Liver (tissue), 9 donors: ENCODE measurements around the gene LIMS2. TPM values are rescaled to one million over a fixed set of nuclear protein-coding genes. Genes with fewer than 3 reads are reported as not detected.

Source experiments
- DNase-seq: peaks from one replicate; pipeline ENCODE4 v3.0.0-alpha.2; 2017; ENCODE audit warnings: low spot score
- H3K27ac ChIP-seq, 2 donors: one replicate each; pipeline ENCODE4 v1.7.0; 2013; ENCODE audit warnings: inconsistent platforms in 2 of 2, low read length in 2 of 2, control low read depth in 1 of 2, low read depth in 1 of 2, mild to moderate bottlenecking in 1 of 2
- H3K27me3 ChIP-seq, 4 donors: one replicate each; pipeline versions ENCODE4 v1.6.1 to v1.7.0; 2013; ENCODE audit warnings: low read length in 3 of 4, inconsistent platforms in 1 of 4, mild to moderate bottlenecking in 1 of 4, moderate library complexity in 1 of 4; ENCODE audit not compliant: control insufficient read depth in 4 of 4, insufficient read depth in 4 of 4
- H3K36me3 ChIP-seq, 4 donors: one replicate each; pipeline versions ENCODE4 v1.6.1 to v1.7.0; 2013; ENCODE audit warnings: low read length in 3 of 4, mild to moderate bottlenecking in 3 of 4, low read depth in 1 of 4, moderate library complexity in 1 of 4; ENCODE audit not compliant: control insufficient read depth in 4 of 4, insufficient read depth in 3 of 4
- H3K4me1 ChIP-seq, 4 donors: one replicate each; pipeline versions ENCODE4 v1.6.1 to v1.7.0; 2013; ENCODE audit warnings: low read length in 3 of 4, mild to moderate bottlenecking in 3 of 4, moderate library complexity in 1 of 4; ENCODE audit not compliant: control insufficient read depth in 4 of 4, insufficient read depth in 4 of 4
- H3K4me3 ChIP-seq, 3 donors: one replicate each; pipeline versions ENCODE4 v1.6.1 to v1.7.0; 2013; ENCODE audit warnings: low read length in 3 of 3, control low read depth in 1 of 3, low read depth in 1 of 3, mild to moderate bottlenecking in 1 of 3
- H3K9ac ChIP-seq, 2 donors: one replicate each; pipeline ENCODE4 v1.7.0; 2013; ENCODE audit warnings: low read length in 2 of 2, mild to moderate bottlenecking in 2 of 2, moderate library complexity in 2 of 2, control low read depth in 1 of 2, low read depth in 1 of 2
- H3K9me3 ChIP-seq, 4 donors: one replicate each; pipeline versions ENCODE4 v1.6.1 to v1.7.0; 2013; ENCODE audit warnings: low read length in 3 of 4; ENCODE audit not compliant: control insufficient read depth in 4 of 4
- ATF3 ChIP-seq: IDR thresholded peaks from 2 replicates; pipeline ENCODE4 v1.6.1; 2016; ENCODE audit warnings: antibody characterized with exemption
- CTCF ChIP-seq: fragments of 150-350 bp; IDR thresholded peaks from 2 replicates; pipeline ENCODE4 v1.5.1; 2017; ENCODE audit warnings: improper control_type of control experiment, low read depth, low read length; ENCODE audit not compliant: missing input control
- FOXA1 ChIP-seq: IDR thresholded peaks from 2 replicates; pipeline ENCODE4 v1.6.1; 2016; ENCODE audit warnings: antibody characterized with exemption
- GABPA ChIP-seq, 2 donors: IDR thresholded peaks in 1 of 2; conservative IDR thresholded peaks in 1 of 2; 2 replicates each; pipeline ENCODE4 v1.6.1; 2016; ENCODE audit warnings: antibody characterized with exemption in 2 of 2, mild to moderate bottlenecking in 1 of 2, moderate library complexity in 1 of 2
- HNF4G ChIP-seq: IDR thresholded peaks from 2 replicates; pipeline ENCODE4 v1.6.1; 2016; ENCODE audit warnings: antibody characterized with exemption
- JUND ChIP-seq, 2 donors: IDR thresholded peaks; 2 replicates each; pipeline ENCODE4 v1.6.1; 2016; ENCODE audit warnings: antibody characterized with exemption in 2 of 2
- MAX ChIP-seq: IDR thresholded peaks from 2 replicates; pipeline ENCODE4 v1.6.1; 2016; ENCODE audit warnings: antibody characterized with exemption
- NR2F2 ChIP-seq: IDR thresholded peaks from 2 replicates; pipeline ENCODE4 v1.6.1; 2016; ENCODE audit warnings: antibody characterized with exemption
- RAD21 ChIP-seq, 2 donors: IDR thresholded peaks; 2 replicates each; pipeline ENCODE4 v1.6.1; 2016; ENCODE audit warnings: antibody characterized with exemption in 2 of 2, mild to moderate bottlenecking in 2 of 2
- REST ChIP-seq: IDR thresholded peaks from 2 replicates; pipeline ENCODE4 v1.6.1; 2016; ENCODE audit warnings: antibody characterized with exemption, mild to moderate bottlenecking
- RXRA ChIP-seq, 2 donors: IDR thresholded peaks; 2 replicates each; pipeline ENCODE4 v1.6.1; 2017 to 2018; ENCODE audit warnings: antibody characterized with exemption in 2 of 2, mild to moderate bottlenecking in 1 of 2
- TAF1 ChIP-seq: conservative IDR thresholded peaks from 2 replicates; pipeline ENCODE4 v1.6.1; 2016; ENCODE audit warnings: antibody characterized with exemption, mild to moderate bottlenecking
- YY1 ChIP-seq: IDR thresholded peaks from 2 replicates; pipeline ENCODE4 v1.6.1; 2016; ENCODE audit warnings: antibody characterized with exemption, mild to moderate bottlenecking
- WGBS: extraction: QIAGEN DNeasy Blood & Tissue Kit; methylation state at CpG from one replicate; pipeline ENCODE4 v1.1.7; 2013; 5-methylcytosine and 5-hydroxymethylcytosine counted together
- polyA plus RNA-seq, 2 donors: library from polyadenylated mRNA; stranded (reverse) in 1 of 2; unstranded in 1 of 2; fragments of 200-250 nt in 1 of 2; fragments of >200 nt in 1 of 2; fragmentation: Nextera tagmentation in 1 of 2; extraction: Ambion mirVana in 1 of 2; gene quantifications; one replicate each; pipeline versions ENCODE4 v1.2.1 to v1.2.3, GENCODE V29; 2013 to 2015
- total RNA-seq, 2 donors: library from RNA; depleted of rRNA; stranded (reverse); fragments of >200 nt; gene quantifications; one replicate each; pipeline ENCODE4 v1.2.3, GENCODE V29; 2014
- donor health status: healthy.
- donor health status: healthy.
- donor health status: healthy.
- donor health status: healthy.
- donor health status: healthy.

LIMS2 gene
- total and polyA plus RNA-seq, 4 donors, result 1.4 to 17.9 (median 16.1) TPM

GRCh38 chr2:127661072-127661649 is 14.2 kb downstream of the LIMS2 start:
- no peak for TF ChIP-seq GABPA (IDR thresholded peaks at IDR 0.05 in 1 of 2, conservative IDR thresholded peaks at IDR 0.05 in 1 of 2)
- TF ChIP-seq RXRA (IDR thresholded peaks at IDR 0.05), result no peak
- no peak for TF ChIP-seq JUND (IDR thresholded peaks at IDR 0.05)
- no peak for TF ChIP-seq TAF1
- TF ChIP-seq ATF3, result no peak
- peak; percentile 84 for TF ChIP-seq NR2F2
- no peak for TF ChIP-seq CTCF
- H3K36me3 ChIP-seq, result no peaks in the 10 kb centered on the region
- no peak overlapping the region for H3K4me3 ChIP-seq
- H3K9me3 ChIP-seq, result no peaks in the 10 kb centered on the region
- no peaks in the 10 kb centered on the region for H3K27me3 ChIP-seq
- peaks cover 23 to 47% (median 37%) of the 10 kb centered on the region in 4 donors for H3K4me1 ChIP-seq
- H3K27ac ChIP-seq, result no peak overlapping the region
- no peak for DNase-seq
- WGBS, result 81% methylated on average over 14 of the region's 14 CpGs
- H3K9ac ChIP-seq, result no peak overlapping the region

GRCh38 chr2:127660291-127660578 is 15.1 kb downstream of the LIMS2 start:
- WGBS, result 96% methylated on average over 10 of the region's 10 CpGs
- H3K4me1 ChIP-seq, result peaks cover 21 to 38% (median 30%) of the 10 kb centered on the region in 4 donors
- no peak overlapping the region for H3K27ac ChIP-seq

More at GRCh38 chr2:127660291-127660578, 15.1 kb downstream of the LIMS2 start:
- TF ChIP-seq RXRA (IDR thresholded peaks at IDR 0.05) (no peak), FOXA1 (no peak), REST (no peak), CTCF (no peak), MAX (no peak), YY1 (no peak), HNF4G (no peak), RAD21 (IDR thresholded peaks at IDR 0.05) (no peak), JUND (IDR thresholded peaks at IDR 0.05) (no peak), TAF1 (no peak)
- H3K36me3 ChIP-seq, result peaks cover 0 to 4% (median 0%) of the 10 kb centered on the region in 4 donors
- no peaks in the 10 kb centered on the region for H3K27me3 ChIP-seq
- H3K4me3 ChIP-seq, result no peak overlapping the region
- no peaks in the 10 kb centered on the region for H3K9me3 ChIP-seq
- no peak for DNase-seq
- H3K9ac ChIP-seq, result no peak overlapping the region
